ENCODE data around the gene APOL1. TPM values are rescaled to one million over a fixed set of nuclear protein-coding genes. Genes with fewer than 3 reads are reported as not detected.

Gene APOL1
- total RNA-seq, 8 experiments from 2014 or later, result 0.09 to 171 (median 14.0) TPM; not detected in 1

DNA sequence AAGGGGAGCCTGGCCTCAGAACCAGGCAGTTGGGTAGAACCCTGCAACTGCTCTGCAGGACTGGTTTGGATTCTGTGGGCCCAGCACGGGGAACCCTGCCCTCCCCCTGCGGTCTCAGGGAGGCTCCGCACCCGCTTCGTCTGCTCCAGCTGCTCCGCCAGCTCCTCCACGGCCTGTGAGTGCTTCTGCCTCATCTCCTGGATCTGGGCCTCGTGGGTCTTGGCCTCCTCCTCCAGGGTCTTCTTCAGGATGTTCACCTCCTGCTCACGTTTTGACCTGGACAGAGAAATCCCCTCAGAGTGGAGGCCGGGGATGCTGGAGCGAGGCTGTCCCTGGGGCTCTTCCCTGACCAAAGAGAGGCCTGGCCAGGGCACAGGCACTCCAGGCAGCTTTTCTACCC is 41.9 kb downstream of the APOL1 start:
- 60 to 100% (median 89%) methylated on average over 1 to 4 of the region's 11 CpGs; no CpG with 5 or more reads in 3 of the 10 experiments for WGBS, 10 experiments
- Histone ChIP-seq H3K4me3 (no peak overlapping the region), H3K4me1 (replicated peaks in 1 of 2) (no peaks in the 10 kb centered on the region), H3K27ac (no peak overlapping the region)
- in situ Hi-C loops (cut with MboI; ENCODE audit: low pct_unique_long_range_greater_than_20kb in 2 of 9, low sequenced_read_pairs in 9 of 9, unreplicated experiment in 9 of 9), result no loop called here
- ATAC-seq (replicated peaks in 6 of 8), result peak in 1 of 8 experiments; percentile 4

DNA sequence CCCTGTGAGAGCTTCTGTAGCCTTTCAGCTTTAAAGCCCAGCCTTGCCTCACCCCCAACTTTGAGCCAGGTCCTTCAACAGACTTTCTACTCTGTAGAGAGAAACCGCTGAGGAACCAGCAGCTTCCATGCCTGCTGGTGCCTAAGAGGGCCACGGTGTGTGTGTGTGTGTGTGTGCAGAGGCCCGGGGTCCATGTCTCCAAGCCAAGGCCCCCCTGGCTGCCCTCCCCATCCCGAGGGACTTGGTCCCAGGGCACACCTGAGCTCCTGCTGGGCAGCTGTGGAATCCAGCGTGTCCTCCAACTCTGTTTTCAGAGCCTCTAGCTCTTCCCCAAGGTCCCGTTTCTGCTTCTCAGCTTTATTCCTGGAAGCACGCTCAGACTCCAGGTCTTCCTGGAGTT is 42.3 kb downstream of the APOL1 start:
- Histone ChIP-seq H3K4me3 (no peak overlapping the region), H3K27ac (no peak overlapping the region), H3K4me1 (replicated peaks in 1 of 2) (no peaks in the 10 kb centered on the region)
- in situ Hi-C loops (cut with MboI; ENCODE audit: low pct_unique_long_range_greater_than_20kb in 2 of 9, low sequenced_read_pairs in 9 of 9, unreplicated experiment in 9 of 9), result no loop called here
- 94 to 100% (median 100%) methylated on average over 1 to 2 of the region's 7 CpGs; no CpG with 5 or more reads in 5 of the 10 experiments for WGBS, 10 experiments
- ATAC-seq (replicated peaks in 6 of 8), result no peak

DNA sequence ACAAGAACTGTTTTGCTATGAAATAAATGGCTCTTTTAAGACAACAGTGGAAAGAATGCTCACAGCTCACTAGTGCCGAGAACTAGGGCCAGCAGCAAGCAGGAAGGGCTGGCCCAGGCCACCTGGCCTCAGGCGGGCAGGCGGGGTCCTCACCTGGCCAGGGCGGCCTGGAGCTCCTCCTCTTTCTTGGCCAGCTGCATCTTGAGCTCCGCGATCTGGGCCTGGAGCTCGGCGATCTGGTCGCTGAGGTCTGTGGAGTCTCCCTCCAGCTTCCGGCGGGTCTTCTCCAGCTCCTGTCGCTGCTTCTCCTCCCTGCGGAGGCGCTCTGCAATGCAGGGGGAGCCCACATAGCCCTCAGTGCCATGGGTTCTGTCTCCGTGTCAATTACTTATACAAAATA is 43.8 kb downstream of the APOL1 start:
- no peak overlapping the region for H3K27ac ChIP-seq
- no peaks in the 10 kb centered on the region for H3K4me1 ChIP-seq (replicated peaks in 1 of 2)
- no peak for ATAC-seq (replicated peaks in 6 of 8)
- H3K4me3 ChIP-seq, result no peak overlapping the region
- in situ Hi-C loops (cut with MboI; ENCODE audit: low pct_unique_long_range_greater_than_20kb in 2 of 9, low sequenced_read_pairs in 9 of 9, unreplicated experiment in 9 of 9), result no loop called here
- WGBS, 10 experiments, result 94 to 100% (median 97%) methylated on average over 3 to 8 of the region's 15 CpGs; no CpG with 5 or more reads in 6 of the 10 experiments

DNA sequence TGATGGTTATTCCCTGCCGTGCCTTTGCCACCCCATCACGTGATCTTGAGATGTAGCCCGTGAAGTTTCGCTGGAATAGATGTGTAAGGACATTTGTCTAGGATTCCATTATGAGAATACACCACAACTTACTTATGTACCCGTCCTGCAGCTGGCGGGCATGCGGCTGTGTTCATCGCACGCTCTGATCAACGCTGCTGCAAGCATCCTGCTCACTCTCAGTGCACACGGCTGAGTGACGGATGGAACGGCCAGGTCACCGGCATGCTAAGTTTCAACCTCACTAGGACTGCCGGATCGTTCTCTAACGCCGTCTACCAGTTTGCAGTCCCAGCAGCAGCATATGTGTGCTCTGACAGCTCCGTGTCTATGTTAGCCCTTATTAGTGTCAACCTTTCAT is 44.6 kb downstream of the APOL1 start:
- in situ Hi-C loops (cut with MboI; ENCODE audit: low pct_unique_long_range_greater_than_20kb in 2 of 9, low sequenced_read_pairs in 9 of 9, unreplicated experiment in 9 of 9), result no loop called here
- WGBS, 10 experiments, result 86 to 94% (median 87%) methylated on average over 5 to 16 of the region's 19 CpGs; no CpG with 5 or more reads in 5 of the 10 experiments
- ATAC-seq (replicated peaks in 6 of 8), result no peak
- Histone ChIP-seq H3K4me1 (replicated peaks in 1 of 2) (no peaks in the 10 kb centered on the region), H3K4me3 (no peak overlapping the region), H3K27ac (no peak overlapping the region)

DNA sequence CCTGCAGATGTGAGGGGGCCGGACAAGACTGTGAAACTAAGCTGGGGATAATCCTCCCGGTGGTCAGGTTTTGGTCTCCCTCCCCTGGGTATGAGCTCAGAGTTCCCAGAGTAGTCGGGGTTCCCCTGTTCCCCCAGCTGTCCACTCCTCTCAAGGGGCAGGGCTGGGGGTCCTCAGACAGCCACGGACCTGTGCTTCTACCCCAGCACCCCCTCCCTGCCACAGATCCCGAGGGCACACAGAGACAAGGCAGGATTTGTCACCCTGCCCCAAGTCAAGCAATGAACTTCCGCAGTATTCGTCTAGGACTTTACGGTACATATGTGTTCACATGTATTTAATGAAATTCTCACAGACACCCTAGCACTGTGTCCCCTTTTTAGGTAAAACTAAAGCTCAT is 45.2 kb downstream of the APOL1 start:
- in situ Hi-C loops (cut with MboI; ENCODE audit: low pct_unique_long_range_greater_than_20kb in 2 of 9, low sequenced_read_pairs in 9 of 9, unreplicated experiment in 9 of 9), result no loop called here

DNA sequence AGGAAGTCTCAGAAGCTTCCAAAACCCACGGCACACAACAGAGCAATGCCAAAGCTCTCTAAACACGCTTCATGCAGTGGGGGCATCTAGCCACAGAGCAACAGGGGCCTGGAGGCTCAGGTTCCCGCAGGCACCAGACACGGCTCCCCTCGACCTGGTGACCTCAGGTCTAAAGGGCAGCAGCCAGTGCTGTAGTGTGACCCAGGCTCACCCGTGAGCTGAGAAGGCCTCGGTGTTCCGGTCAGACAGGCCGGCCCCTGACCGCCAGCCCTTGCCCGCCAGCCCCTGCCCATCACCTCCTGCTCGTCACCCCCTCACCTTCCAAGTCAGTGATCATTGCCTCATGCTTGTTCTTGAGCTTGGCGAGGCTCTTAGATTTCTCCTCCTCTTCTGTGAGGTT is 45.7 kb downstream of the APOL1 start:
- in situ Hi-C loops (cut with MboI; ENCODE audit: low pct_unique_long_range_greater_than_20kb in 2 of 9, low sequenced_read_pairs in 9 of 9, unreplicated experiment in 9 of 9), result no loop called here
- 80 to 100% (median 97%) methylated on average over 1 to 7 of the region's 13 CpGs; no CpG with 5 or more reads in 4 of the 10 experiments for WGBS, 10 experiments
- Histone ChIP-seq H3K4me3 (no peak overlapping the region), H3K27ac (no peak overlapping the region), H3K4me1 (replicated peaks in 1 of 2) (no peaks in the 10 kb centered on the region)
- ATAC-seq (replicated peaks in 6 of 8), result no peak

More for the DNA sequence above, 45.2 kb downstream of the APOL1 start:
- Histone ChIP-seq H3K27ac (no peak overlapping the region), H3K4me1 (replicated peaks in 1 of 2) (no peaks in the 10 kb centered on the region), H3K4me3 (no peak overlapping the region)
- no peak for ATAC-seq (replicated peaks in 6 of 8)
- 57 to 100% (median 95%) methylated on average over 1 to 4 of the region's 8 CpGs; no CpG with 5 or more reads in 5 of the 10 experiments for WGBS, 10 experiments

DNA sequence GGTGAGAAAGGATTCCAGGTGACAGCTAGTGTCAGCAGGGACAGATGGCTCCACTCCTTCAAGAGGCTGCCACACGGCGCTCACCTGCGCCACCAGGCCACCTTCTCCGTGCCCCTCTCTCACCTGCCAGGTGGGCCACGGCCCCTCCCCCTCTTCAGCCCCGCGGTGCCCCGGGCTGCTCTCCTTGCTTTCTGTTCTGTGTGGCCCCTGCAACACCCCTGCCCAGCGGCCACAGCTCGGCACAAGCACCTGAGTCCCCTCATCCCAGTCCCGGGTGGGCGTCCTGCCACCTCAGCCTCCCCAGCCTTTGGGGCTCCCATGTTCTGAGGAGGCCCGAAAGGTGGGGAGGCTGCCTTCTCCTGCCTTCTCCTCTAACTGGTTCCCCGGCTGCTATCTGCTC is 46.4 kb downstream of the APOL1 start:
- no peak overlapping the region for H3K4me3 ChIP-seq
- H3K4me1 ChIP-seq (replicated peaks in 1 of 2), result no peaks in the 10 kb centered on the region
- no peak for ATAC-seq (replicated peaks in 6 of 8)
- in situ Hi-C loops (cut with MboI; ENCODE audit: low pct_unique_long_range_greater_than_20kb in 2 of 9, low sequenced_read_pairs in 9 of 9, unreplicated experiment in 9 of 9), result no loop called here
- no peak overlapping the region for H3K27ac ChIP-seq
- WGBS, 10 experiments, result 100% methylated on average over 2 to 5 of the region's 14 CpGs; no CpG with 5 or more reads in 8 of the 10 experiments

DNA sequence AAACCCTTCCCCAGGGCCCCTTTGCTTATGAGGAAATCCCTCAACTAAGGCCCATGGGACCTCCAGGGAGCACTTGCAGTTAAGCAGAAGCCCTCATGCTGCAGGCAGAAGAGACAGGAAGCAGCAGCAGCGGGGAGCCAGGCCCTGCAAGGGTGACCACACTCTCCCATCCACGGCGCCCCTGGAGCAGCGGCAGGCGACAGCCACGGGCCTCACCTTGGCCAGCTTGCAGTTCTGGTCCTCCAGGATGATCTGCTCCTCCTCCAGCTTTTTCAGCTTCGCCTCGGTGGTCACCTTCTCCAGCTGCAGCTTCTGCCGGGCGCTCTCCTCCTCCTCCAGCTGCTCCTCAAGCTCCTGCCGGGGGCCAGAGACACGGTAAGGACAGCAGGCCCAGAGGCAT is 47.0 kb downstream of the APOL1 start:
- in situ Hi-C loops (cut with MboI; ENCODE audit: low pct_unique_long_range_greater_than_20kb in 2 of 9, low sequenced_read_pairs in 9 of 9, unreplicated experiment in 9 of 9), result loop anchor here in 7 of 9 experiments (5.0 to 25.0 kb wide), 5 partner anchors 162 to 177 kb away; no protein-coding TSS in a partner anchor
- H3K4me1 ChIP-seq (replicated peaks in 1 of 2), result no peaks in the 10 kb centered on the region
- 74 to 100% (median 93%) methylated on average over 1 to 6 of the region's 12 CpGs; no CpG with 5 or more reads in 4 of the 10 experiments for WGBS, 10 experiments
- H3K4me3 ChIP-seq, result no peak overlapping the region
- H3K27ac ChIP-seq, result no peak overlapping the region
- ATAC-seq (replicated peaks in 6 of 8), result no peak

DNA sequence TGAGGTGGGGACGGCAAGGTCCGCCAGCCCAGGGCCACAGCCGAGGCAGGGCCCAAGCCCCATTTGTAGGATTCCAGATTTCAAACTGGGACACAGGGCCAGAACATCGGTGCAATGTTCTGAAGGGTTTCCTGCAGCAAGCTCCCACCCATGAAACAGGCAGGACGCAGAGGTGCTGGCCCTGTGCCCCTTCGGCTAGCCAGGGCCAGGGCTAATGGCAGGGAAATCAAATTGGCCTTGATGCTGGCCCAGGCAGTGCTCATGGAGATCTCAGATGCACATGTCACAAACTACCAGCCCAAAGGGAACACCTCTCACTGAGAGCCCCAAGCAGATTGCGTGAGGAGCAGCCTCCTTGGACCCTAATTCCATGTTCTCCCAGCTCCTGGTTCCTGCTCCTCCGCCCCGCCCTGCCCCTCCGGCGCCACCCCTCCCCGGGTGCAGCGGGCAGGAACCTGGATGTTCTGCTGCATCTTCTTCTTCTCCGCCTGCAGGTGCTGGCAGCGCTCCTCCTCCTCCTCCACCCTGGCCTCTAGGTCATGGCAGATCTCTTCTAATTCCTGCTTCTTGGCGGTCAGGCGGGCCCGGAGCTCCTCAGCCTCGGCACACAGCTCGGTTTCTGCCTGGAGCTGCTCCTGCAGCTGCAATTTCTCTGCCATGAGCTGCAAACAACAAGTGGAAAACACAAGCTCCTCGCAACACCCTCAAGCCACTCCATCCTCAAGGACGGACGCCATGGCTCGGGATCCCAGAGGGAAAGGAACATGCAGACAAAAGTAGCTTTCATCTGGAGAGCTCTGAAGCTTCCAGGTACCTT is 47.7 kb downstream of the APOL1 start:
- in situ Hi-C loops (cut with MboI; ENCODE audit: low pct_unique_long_range_greater_than_20kb in 2 of 9, low sequenced_read_pairs in 9 of 9, unreplicated experiment in 9 of 9), result loop anchor here in 7 of 9 experiments (5.0 to 25.0 kb wide), 5 partner anchors 162 to 177 kb away; no protein-coding TSS in a partner anchor
- WGBS, 10 experiments, result 90 to 100% (median 95%) methylated on average over 1 to 15 of the region's 24 CpGs; no CpG with 5 or more reads in 4 of the 10 experiments
- no peak overlapping the region for H3K4me3 ChIP-seq
- no peaks in the 10 kb centered on the region for H3K4me1 ChIP-seq (replicated peaks in 1 of 2)
- no peak for ATAC-seq (replicated peaks in 6 of 8)
- no peak overlapping the region for H3K27ac ChIP-seq

DNA sequence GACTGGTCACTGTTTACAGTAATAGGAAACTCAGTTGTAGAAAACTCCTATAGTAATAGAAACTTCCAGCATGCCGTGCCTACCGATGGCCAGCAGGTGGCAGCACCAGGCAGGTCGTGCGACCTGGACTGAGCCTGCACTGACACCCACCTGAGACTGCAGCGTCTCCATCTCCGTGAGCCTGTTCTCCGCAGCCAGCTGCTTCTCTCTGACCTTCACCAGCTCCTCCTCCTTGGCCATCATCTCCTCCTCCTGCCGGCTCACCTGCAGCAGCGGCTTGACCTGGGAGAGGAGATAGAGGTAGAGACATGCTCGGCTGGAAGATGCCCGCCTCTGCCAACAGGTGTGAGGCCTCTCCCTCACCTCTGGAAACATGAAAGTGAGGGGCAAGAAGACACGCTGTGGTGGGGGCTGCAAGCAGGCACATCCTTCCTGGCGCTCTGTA is 48.5 kb downstream of the APOL1 start:
- Histone ChIP-seq H3K4me3 (no peak overlapping the region), H3K4me1 (replicated peaks in 1 of 2) (no peaks in the 10 kb centered on the region), H3K27ac (no peak overlapping the region)
- 0 to 73% (median 48%) methylated on average over 2 to 6 of the region's 13 CpGs; no CpG with 5 or more reads in 4 of the 10 experiments for WGBS, 10 experiments
- ATAC-seq (replicated peaks in 6 of 8), result peak; percentile 71 to 91 (median 82)
- in situ Hi-C loops (cut with MboI; ENCODE audit: low pct_unique_long_range_greater_than_20kb in 2 of 9, low sequenced_read_pairs in 9 of 9, unreplicated experiment in 9 of 9), result loop anchor here in 7 of 9 experiments (5.0 to 25.0 kb wide), 5 partner anchors 161 to 176 kb away; no protein-coding TSS in a partner anchor

DNA sequence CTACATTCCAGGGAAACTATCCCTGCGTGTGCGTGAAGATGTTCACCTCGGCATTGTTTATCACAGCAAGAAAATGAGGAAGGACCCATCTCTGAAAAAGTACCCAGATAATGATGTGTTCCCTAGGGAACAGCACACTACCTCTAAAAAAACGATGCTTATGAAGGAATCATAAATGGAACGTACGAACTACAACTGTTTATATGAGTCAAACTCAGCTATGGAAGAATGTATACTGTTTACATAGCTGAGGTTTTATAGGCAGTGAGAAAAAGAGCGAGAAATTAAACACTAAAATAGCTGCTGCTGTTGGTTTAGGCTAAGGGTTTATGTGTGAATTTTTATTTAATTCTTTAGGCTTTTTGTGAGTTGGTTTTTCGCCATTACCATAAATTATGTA is 48.9 kb downstream of the APOL1 start:
- no peak overlapping the region for H3K4me3 ChIP-seq
- no peaks in the 10 kb centered on the region for H3K4me1 ChIP-seq (replicated peaks in 1 of 2)
- WGBS, 10 experiments, result 50 to 100% (median 83%) methylated on average over 2 to 8 of the region's 8 CpGs; no CpG with 5 or more reads in 1 of the 10 experiments
- peak in 1 of 8 experiments; percentile 29 for ATAC-seq (replicated peaks in 6 of 8)
- in situ Hi-C loops (cut with MboI; ENCODE audit: low pct_unique_long_range_greater_than_20kb in 2 of 9, low sequenced_read_pairs in 9 of 9, unreplicated experiment in 9 of 9), result loop anchor here in 7 of 9 experiments (5.0 to 25.0 kb wide), 5 partner anchors 160 to 175 kb away; no protein-coding TSS in a partner anchor
- H3K27ac ChIP-seq, result no peak overlapping the region

DNA sequence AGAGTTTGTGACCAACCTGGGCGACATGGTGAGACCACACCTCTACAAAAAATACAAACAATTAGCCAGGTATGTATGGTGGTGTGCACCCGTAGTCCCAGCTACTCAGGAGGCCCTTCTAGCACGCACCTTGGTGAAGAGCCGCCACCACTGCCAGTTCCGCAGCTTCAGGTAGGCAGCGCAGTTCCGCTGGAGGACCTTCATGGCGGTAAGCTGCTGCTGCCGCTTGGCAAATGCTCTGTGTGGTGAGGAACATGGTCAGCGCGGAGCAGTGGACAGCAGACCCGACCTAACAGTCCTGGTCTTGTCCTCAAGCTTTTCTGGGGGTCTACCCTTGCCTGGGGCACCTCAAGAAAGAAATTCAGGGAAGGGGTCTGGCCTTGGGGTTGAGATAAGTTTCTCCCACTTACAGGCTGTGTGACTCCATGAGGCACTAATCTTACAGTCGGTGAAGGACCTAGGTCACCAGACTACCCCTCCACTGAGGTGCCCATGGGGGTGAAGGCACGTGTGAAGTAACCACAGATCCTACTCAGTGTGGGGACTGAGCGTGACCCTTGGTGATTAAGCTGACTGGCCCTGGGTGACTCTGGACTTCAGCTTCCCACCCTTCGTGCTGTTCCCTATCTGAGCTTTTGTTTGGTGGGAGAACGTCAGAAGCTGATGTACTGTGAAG is 49.6 kb downstream of the APOL1 start:
- no peak overlapping the region for H3K4me3 ChIP-seq
- in situ Hi-C loops (cut with MboI; ENCODE audit: low pct_unique_long_range_greater_than_20kb in 2 of 9, low sequenced_read_pairs in 9 of 9, unreplicated experiment in 9 of 9), result loop anchor here in 7 of 9 experiments (5.0 to 25.0 kb wide), 5 partner anchors 160 to 175 kb away; no protein-coding TSS in a partner anchor
- H3K4me1 ChIP-seq (replicated peaks in 1 of 2), result no peaks in the 10 kb centered on the region
- H3K27ac ChIP-seq, result no peak overlapping the region
- WGBS, 10 experiments, result 80 to 100% (median 96%) methylated on average over 1 to 9 of the region's 17 CpGs; no CpG with 5 or more reads in 6 of the 10 experiments
- ATAC-seq (replicated peaks in 6 of 8), result no peak

DNA sequence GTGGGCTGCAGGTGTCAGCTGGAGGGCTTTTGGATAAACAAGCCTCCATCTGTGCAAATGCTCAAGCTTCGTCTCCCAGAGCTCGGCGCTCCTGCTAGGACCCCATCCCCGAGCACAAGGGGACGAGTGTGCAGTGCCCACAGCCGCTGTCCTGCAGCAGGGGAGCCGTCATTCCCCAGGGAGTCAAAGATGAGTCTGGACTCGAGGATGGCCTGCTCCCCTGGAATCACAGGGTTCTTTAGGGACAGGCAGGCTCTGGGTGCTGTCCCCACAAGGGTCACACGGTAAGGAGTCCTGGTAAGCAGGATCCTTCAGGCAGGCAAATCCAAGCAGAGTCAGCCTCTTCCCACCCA is 50.2 kb downstream of the APOL1 start:
- in situ Hi-C loops (cut with MboI; ENCODE audit: low pct_unique_long_range_greater_than_20kb in 2 of 9, low sequenced_read_pairs in 9 of 9, unreplicated experiment in 9 of 9), result loop anchor here in 7 of 9 experiments (5.0 to 25.0 kb wide), 5 partner anchors 159 to 174 kb away; no protein-coding TSS in a partner anchor
- no peak overlapping the region for H3K27ac ChIP-seq
- 60 to 90% (median 88%) methylated on average over 1 to 2 of the region's 9 CpGs; no CpG with 5 or more reads in 7 of the 10 experiments for WGBS, 10 experiments
- no peaks in the 10 kb centered on the region for H3K4me1 ChIP-seq (replicated peaks in 1 of 2)
- no peak for ATAC-seq (replicated peaks in 6 of 8)
- H3K4me3 ChIP-seq, result no peak overlapping the region

Measured in motor neuron (in vitro differentiated cells).